HG02884 (cell line): ENCODE measurements around the gene GMIP.
"Not testable (repeated sequence)": the region's sequence is repeated elsewhere in the genome, so short reads cannot be mapped to it uniquely, and the experiment has no call there.

ENCODE experiments used
- ATAC-seq: cut with Tn5 transposase; IDR thresholded peaks from one replicate; pipeline ENCODE4 v1.9.1; 2021; ENCODE audit warnings: mild to moderate bottlenecking, moderate library complexity; ENCODE audit not compliant: unreplicated experiment

The GMIP gene

GRCh38 chr19:19613506-19613905 lies 30.0 kb downstream of the GMIP start:
- no peak for ATAC-seq

DNA sequence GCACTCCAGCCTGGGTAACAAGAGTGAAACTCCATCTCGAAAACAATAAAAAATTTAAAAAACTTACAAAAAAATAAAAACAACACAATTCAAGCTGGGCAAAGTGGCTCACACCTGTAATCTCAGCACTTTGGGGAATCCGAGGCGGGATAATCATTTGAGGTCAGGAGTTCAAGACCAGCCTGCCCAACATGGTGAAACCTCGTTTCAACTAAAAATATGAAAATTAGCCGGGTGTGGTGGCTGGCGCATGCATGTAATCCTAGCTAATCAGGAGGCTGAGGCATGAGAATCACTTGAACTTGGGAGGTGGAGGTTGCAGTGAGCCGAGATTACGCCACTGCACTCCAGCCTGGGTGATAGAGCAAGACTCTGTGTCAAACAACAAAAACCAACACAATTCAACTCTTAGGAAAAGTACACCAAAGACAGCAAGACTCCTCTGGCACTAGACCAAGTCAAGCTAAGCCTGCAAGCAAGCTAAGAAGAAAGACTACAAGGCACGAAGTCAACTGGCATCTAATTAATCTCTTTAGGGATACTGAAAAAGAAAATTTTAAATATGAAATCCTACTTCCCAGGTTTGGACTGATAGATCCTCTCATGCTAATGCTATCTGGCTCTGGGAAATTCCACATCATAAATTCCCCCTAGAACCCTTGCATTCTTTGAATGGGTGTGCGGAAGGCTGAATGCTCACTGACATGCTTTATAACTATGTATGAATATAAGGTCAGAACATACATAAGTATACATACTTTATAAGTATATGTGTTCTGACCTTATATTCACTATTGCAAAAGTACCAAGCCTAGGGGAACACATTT lies 32.9 kb downstream of the GMIP start:
- ATAC-seq = no peak

DNA sequence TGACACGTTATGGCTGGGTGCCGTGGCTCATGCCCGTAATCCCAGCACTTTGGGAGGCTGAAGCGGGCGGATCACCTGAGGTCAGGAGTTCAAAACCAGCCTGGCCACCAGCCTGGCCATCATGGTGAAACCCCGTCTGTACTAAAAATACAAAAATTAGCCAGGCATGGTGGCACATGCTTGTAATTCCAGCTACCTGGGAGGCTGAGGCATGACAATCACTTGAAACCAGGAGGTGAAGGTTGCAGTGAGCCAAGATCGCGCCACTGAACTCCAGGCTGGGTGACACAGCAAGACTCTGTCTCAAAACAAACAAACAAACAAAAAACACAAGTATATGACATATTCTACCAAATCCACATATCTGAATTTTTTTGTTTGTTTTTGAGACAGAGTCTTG lies 36.8 kb downstream of the GMIP start:
- not testable (repeated sequence) for ATAC-seq

DNA sequence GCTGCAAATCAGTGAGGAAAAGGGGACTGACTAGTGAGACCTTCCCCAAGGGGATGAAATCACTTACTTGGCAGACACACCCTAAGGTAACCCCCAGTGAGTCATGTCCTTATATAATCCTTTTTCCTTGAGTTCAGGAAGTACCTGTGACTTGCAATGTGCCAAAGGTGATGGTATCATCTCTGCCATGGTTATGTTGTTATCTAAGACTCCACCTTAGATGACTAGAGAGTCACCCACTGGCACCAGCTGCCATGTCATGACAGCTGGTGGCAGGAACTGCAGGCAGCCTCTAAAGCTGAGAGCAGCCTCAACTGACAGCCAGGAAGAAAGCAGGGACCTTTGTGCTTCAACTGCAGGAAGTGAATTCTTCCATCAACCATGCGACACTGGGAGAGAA lies 37.4 kb downstream of the GMIP start:
- ATAC-seq = no peak

DNA sequence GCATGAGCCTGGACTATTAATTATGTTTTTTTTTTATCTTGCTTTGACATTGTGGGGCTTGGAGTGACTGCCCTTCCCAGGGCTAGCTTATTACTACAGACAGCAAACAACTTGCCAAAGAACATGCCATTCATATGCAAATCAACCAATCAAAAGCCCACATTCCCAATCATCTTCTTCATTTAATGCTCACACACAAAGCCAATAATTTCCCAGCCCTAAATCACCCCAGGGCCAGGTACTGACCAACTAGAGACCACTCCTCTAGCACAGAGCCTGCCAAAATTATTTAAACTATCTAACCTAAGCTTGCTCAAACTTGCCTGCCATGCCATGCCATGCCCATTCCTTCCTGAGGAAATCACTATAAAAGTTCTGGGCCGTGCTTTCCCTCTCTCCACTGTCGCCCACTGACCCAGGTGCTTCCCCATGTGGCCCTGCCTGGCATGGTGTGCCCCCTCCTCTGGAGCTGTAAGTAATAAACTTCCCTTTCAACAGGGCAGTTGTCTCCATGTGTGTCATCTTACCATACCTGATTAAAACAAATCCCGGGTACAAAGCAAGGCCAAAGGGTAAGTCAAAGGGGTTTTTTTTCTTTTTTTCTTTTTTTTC lies 40.6 kb downstream of the GMIP start:
- no peak for ATAC-seq

GRCh38 chr19:19602136-19602712 lies 41.2 kb downstream of the GMIP start:
- ATAC-seq = no peak

DNA sequence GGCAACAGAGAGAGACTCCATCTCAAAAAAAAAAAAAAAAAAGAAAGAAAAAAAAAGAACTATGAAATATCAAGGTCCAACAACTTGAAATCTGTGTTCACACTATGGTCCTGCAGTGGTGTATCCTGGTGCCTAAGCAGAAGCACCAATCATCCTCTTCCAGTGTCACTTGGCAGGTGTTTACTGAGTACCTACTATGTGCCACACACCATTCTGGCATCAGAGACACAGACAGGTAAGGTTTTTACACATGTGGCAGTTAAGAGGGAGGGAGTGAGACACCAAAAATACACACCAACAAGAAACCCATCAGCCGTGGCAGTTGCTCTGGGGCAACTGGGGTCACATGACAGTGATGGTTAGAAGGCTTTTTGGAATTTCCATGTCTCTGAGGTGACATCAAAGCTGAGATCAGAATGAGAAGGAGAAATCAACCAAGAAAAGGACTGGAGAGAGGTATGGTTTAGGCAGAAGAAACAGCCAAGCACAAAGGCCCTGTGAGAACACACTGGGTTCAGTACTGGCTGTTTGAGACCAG lies 42.6 kb downstream of the GMIP start:
- no peak for ATAC-seq

DNA sequence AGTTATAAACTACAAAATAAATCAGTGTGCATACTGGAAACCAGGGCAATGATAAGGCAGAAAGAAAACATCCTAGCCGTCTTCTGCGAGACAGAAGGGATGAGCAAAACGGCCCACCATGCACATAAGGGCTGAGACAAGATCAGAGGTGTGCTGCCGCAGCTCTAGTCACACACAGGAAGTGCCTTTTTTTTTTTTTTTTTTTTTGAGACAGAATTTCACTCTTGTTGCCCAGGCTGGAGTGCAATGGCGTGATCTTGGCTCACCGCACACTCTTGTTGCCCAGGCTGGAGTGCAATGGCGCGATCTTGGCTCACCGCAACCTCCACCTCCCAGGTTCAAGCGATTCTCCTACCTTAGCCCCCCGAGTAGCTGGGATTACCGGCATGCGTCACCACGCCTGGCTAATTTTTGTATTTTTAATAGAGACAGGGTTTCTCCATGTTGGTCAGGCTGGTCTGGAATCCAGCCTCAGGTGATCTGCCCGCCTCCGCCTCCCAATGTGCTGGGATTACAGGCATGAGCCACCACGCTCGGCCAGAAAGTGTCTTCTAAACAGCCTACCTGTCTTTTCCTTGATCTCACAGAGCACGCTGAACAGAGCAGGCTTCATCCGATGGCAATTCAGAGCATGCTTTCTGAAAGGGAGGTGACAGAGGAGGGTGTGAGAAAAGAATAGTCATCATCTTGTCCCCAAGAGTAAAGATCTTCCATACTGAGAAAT lies 44.6 kb downstream of the GMIP start:
- not testable (repeated sequence) for ATAC-seq

DNA sequence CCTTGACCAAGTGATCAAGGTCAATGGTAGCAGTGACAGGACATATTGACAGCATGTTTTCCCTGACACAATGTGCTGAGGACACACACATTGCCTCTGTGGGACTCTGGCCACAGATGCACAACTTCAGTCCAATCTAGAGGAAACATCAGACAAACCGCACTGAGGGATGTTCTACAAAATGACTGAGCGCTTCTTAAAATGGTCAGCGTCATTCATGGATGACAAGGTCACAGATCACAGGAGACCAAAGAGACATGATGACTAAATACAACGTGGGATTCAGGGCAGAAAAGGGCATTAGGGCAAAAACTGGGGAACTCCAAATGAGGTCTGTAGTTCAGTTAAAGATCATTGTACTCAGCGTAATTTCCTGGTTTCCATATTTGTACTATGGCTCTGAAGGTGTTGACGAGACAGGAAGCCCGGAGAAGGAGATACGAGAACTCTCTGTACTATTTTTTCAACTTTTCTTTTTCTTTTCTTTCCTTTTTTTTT lies 45.6 kb downstream of the GMIP start:
- ATAC-seq = no peak

- no peak for ATAC-seq
Observed at GRCh38 chr19:19595171-19595701, 48.2 kb downstream of the GMIP start.

DNA sequence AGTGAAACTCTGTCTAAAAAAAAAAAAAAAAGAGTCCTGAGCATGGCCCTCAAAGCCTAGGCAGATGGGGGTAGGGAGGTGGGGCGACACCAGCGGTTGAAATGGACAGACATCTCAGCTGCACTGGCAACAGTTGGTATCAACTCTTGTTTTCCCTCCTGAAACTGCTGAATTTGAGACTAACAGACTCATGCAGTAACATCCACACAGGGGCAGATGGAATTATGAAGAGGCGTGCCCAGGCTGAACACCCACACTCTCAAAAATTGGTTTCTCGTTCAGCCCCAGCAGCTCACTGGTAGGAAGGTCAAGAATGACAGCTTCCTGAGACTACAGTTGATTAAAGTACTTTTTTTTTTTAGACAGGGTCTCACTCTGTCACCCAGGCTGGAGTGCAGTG lies 49.1 kb downstream of the GMIP start:
- ATAC-seq = no peak

- ATAC-seq = no peak
Observed at GRCh38 chr19:19592690-19593089, 50.8 kb downstream of the GMIP start.

- no peak for ATAC-seq
Observed at GRCh38 chr19:19591133-19591825, 52.2 kb downstream of the GMIP start.

- ATAC-seq = no peak
Observed at GRCh38 chr19:19588546-19588945, 54.9 kb downstream of the GMIP start.

DNA sequence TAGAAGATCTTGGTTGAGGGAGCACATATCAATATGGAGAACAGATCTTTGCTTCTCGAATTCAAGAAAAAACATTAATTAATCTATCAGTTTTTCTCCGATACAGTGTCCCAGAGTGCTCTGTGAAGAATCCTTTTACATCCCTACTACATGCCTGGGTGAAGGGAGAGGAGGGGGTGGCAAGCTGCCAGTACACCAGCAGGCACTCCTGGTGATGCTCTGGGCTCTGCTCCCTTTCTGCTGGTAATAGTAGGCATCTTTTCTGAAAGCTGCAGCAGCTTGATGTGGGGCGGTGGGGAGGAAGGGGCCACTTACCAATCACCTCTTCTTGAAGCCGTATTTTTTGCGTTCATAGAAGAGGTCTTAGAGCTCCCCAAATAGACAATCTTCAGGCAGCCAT lies 55.7 kb downstream of the GMIP start:
- ATAC-seq = no peak

GRCh38 chr19:19584356-19584755 lies 59.1 kb downstream of the GMIP start:
- no peak for ATAC-seq

GRCh38 chr19:19582471-19582870 lies 61.0 kb downstream of the GMIP start:
- ATAC-seq = no peak

- ATAC-seq = no peak
Observed at GRCh38 chr19:19581391-19581790, 62.1 kb downstream of the GMIP start.

GRCh38 chr19:19580418-19580817 lies 63.0 kb downstream of the GMIP start:
- ATAC-seq = no peak
